Neural cell (in vitro differentiated cells): ENCODE data around the gene ACLY. TPM values are rescaled to one million over a fixed set of nuclear protein-coding genes. Genes with fewer than 3 reads are reported as not detected.

Source experiments
- H2AFZ ChIP-seq: fragments of 200-600, 300-800 bp; sonication (generic), shearing (Covaris generic); 2 replicates; pipeline ENCODE4 v1.6.0; 2014; ENCODE audit warnings: low read depth, mild to moderate bottlenecking, antibody characterized with exemption, low read length, moderate library complexity
- H3F3A ChIP-seq: fragments of 200-600 bp; shearing (Covaris generic); 2 replicates; pipeline ENCODE4 v1.6.1; 2016; ENCODE audit warnings: mild to moderate bottlenecking, moderate library complexity, mixed read lengths, antibody characterized with exemption, low read length; ENCODE audit not compliant: insufficient read depth, poor library complexity, severe bottlenecking
- H3K27ac ChIP-seq: fragments of 200-600, 300-800 bp; sonication (generic), shearing (Covaris generic); 2 replicates; pipeline ENCODE4 v1.5.1; 2014; ENCODE audit warnings: mild to moderate bottlenecking, low read length, moderate library complexity
- H3K27me3 ChIP-seq: fragments of 300-800, 200-600 bp; sonication (generic), shearing (Covaris generic); 2 replicates; pipeline ENCODE4 v1.6.0; 2014; ENCODE audit warnings: mild to moderate bottlenecking, low read depth, low read length, moderate library complexity; ENCODE audit not compliant: insufficient read depth
- H3K36me3 ChIP-seq: fragments of 300-800, 200-600 bp; sonication (generic), shearing (Covaris generic); 2 replicates; pipeline ENCODE4 v1.5.1; 2014; ENCODE audit warnings: mild to moderate bottlenecking, antibody characterized with exemption, low read length, moderate library complexity; ENCODE audit not compliant: insufficient read depth
- H3K4me2 ChIP-seq: fragments of 300-800, 200-600 bp; sonication (generic), shearing (Covaris generic); 2 replicates; pipeline ENCODE4 v1.6.0; 2014; ENCODE audit warnings: mild to moderate bottlenecking, low read length
- H3K4me3 ChIP-seq: fragments of 300-800, 200-600 bp; sonication (generic), shearing (Covaris generic); 2 replicates; pipeline ENCODE4 v1.5.1; 2014; ENCODE audit warnings: mild to moderate bottlenecking, low read length, moderate library complexity
- H3K79me2 ChIP-seq: fragments of 200-600 bp; shearing (Covaris generic); replicated peaks from 2 replicates; pipeline ENCODE4 v1.6.0; 2014; ENCODE audit warnings: mild to moderate bottlenecking, low read length, moderate library complexity; ENCODE audit not compliant: insufficient read depth
- H3K9ac ChIP-seq: fragments of 300-800, 200-600 bp; sonication (generic), shearing (Covaris generic); 2 replicates; pipeline ENCODE4 v1.6.1; 2016; ENCODE audit warnings: mild to moderate bottlenecking, low read length, mixed read lengths
- H3K9me2 ChIP-seq: fragments of 200-600 bp; shearing (Covaris generic); 2 replicates; pipeline ENCODE4 v1.6.1; 2016; ENCODE audit warnings: mild to moderate bottlenecking, low read length, mixed read lengths; ENCODE audit not compliant: insufficient read depth
- H3K9me3 ChIP-seq: fragments of 200-600, 300-800 bp; sonication (generic), shearing (Covaris generic); 2 replicates; pipeline ENCODE4 v1.6.1; 2016; ENCODE audit warnings: mild to moderate bottlenecking, mixed run types, low read length, moderate library complexity, mixed read lengths
- H4K20me1 ChIP-seq: fragments of 200-600 bp; shearing (Covaris generic); 2 replicates; pipeline ENCODE4 v1.6.1; 2016; ENCODE audit warnings: mild to moderate bottlenecking, mixed run types; ENCODE audit not compliant: insufficient read depth
- CTCF ChIP-seq: fragments of 450-650 bp; IDR thresholded peaks from 2 replicates; pipeline ENCODE4 v1.5.1; 2014; ENCODE audit warnings: antibody characterized with exemption, mild to moderate bottlenecking, moderate library complexity; ENCODE audit not compliant: poor library complexity, severe bottlenecking
- EP300 ChIP-seq: fragments of 450-650 bp; conservative IDR thresholded peaks from 2 replicates; pipeline ENCODE4 v1.6.1; 2014; ENCODE audit warnings: antibody characterized with exemption, mild to moderate bottlenecking, moderate library complexity; ENCODE audit not compliant: poor library complexity, severe bottlenecking
- EZH2 ChIP-seq: fragments of 200-600, 300-800 bp; shearing (Covaris generic), sonication (generic); IDR thresholded peaks from 2 replicates; pipeline ENCODE4 v1.6.1; 2014; ENCODE audit warnings: antibody characterized with exemption, low read length, borderline replicate concordance, mild to moderate bottlenecking; ENCODE audit not compliant: insufficient read depth, poor library complexity, severe bottlenecking
- MXI1 ChIP-seq: fragments of 450-650 bp; conservative IDR thresholded peaks from 2 replicates; pipeline ENCODE4 v1.6.1; 2014; ENCODE audit warnings: antibody characterized with exemption, mild to moderate bottlenecking; ENCODE audit not compliant: poor library complexity, severe bottlenecking
- POLR2AphosphoS5 ChIP-seq: IDR thresholded peaks from 2 replicates; pipeline ENCODE4 v1.6.1; 2012
- RAD21 ChIP-seq: fragments of 450-650 bp; conservative IDR thresholded peaks from 2 replicates; pipeline ENCODE4 v1.6.1; 2014; ENCODE audit warnings: antibody characterized with exemption, mild to moderate bottlenecking, moderate library complexity
- REST ChIP-seq: IDR thresholded peaks from 2 replicates; pipeline ENCODE4 v1.6.1; 2012; ENCODE audit warnings: borderline replicate concordance
- SMC3 ChIP-seq: fragments of 450-650 bp; conservative IDR thresholded peaks from 2 replicates; pipeline ENCODE4 v1.6.1; 2014; ENCODE audit warnings: antibody characterized with exemption, mild to moderate bottlenecking, moderate library complexity; ENCODE audit not compliant: poor library complexity
- TAF1 ChIP-seq: IDR thresholded peaks from 2 replicates; pipeline ENCODE4 v1.6.1; 2012; ENCODE audit warnings: low read depth
- polyA plus RNA-seq: library from polyadenylated mRNA; depleted of rRNA; stranded (reverse); fragments of >200 nt; gene quantifications from 2 replicates; pipeline ENCODE4 v1.2.3, GENCODE V29; 2014

Gene ACLY
- polyA plus RNA-seq, 1 donor from 2014 or later: 136 TPM

GRCh38 chr17:41896726-41897125 lies 22.0 kb downstream of the ACLY start:
- no peaks in the 10 kb centered on the region for H4K20me1 ChIP-seq

GRCh38 chr17:41895617-41896016 lies 23.1 kb downstream of the ACLY start:
- Histone ChIP-seq H3F3A (no peaks in the 10 kb centered on the region), H3K9me2 (no peaks in the 10 kb centered on the region), H3K4me2 (no peak overlapping the region), H3K9me3 (no peaks in the 10 kb centered on the region), H3K27me3 (no peaks in the 10 kb centered on the region), H4K20me1 (no peaks in the 10 kb centered on the region), H3K79me2 (no peaks in the 10 kb centered on the region), H3K9ac (no peak overlapping the region), H3K4me3 (no peak overlapping the region), H3K27ac (no peak overlapping the region), H3K36me3 (no peaks in the 10 kb centered on the region), H2AFZ (no peak overlapping the region)
- TF ChIP-seq REST (no peak), EZH2 (no peak)

More at GRCh38 chr17:41896726-41897125, 22.0 kb downstream of the ACLY start:
- Histone ChIP-seq H3K79me2 (no peaks in the 10 kb centered on the region), H3K27ac (no peak overlapping the region), H3K9ac (no peak overlapping the region), H3K4me3 (no peak overlapping the region), H3K36me3 (no peaks in the 10 kb centered on the region), H3K9me3 (no peaks in the 10 kb centered on the region), H3K4me2 (no peak overlapping the region), H3K9me2 (no peaks in the 10 kb centered on the region), H3K27me3 (no peaks in the 10 kb centered on the region), H3F3A (no peaks in the 10 kb centered on the region), H2AFZ (no peak overlapping the region)
- TF ChIP-seq EZH2 (no peak), TAF1 (no peak), REST (no peak), CTCF (no peak), MXI1 (no peak), POLR2AphosphoS5 (no peak), RAD21 (no peak), SMC3 (no peak), EP300 (no peak)
